Liver (tissue), 3 donors: ENCODE results near the gene HSPB2.

ENCODE experiments used
- CTCF ChIP-seq: fragments of 150-350 bp; IDR thresholded peaks from 2 replicates; pipeline ENCODE4 v1.5.1; 2017; ENCODE audit warnings: improper control_type of control experiment, low read depth, low read length; ENCODE audit not compliant: missing input control
- REST ChIP-seq: IDR thresholded peaks from 2 replicates; pipeline ENCODE4 v1.6.1; 2016; ENCODE audit warnings: antibody characterized with exemption, mild to moderate bottlenecking
- TAF1 ChIP-seq: conservative IDR thresholded peaks from 2 replicates; pipeline ENCODE4 v1.6.1; 2016; ENCODE audit warnings: antibody characterized with exemption, mild to moderate bottlenecking
- donor health status: healthy.
- donor health status: healthy.

- TF ChIP-seq CTCF (no peak), REST (no peak), TAF1 (no peak)
Observed at GRCh38 chr11:111938687-111939160, 26.2 kb downstream of the HSPB2 start.
